Brain microvascular endothelial cell (primary cell): ENCODE results near the gene LRIT1.

Experiments
- DNase-seq: peaks from one replicate; pipeline ENCODE4 v3.0.0-alpha.2; 2020
- H3K27ac ChIP-seq: fragments of 250-450 bp; sonication (Bioruptor Pico); 2 replicates; pipeline ENCODE4 v1.5.1; 2020; ENCODE audit warnings: mild to moderate bottlenecking, moderate library complexity
- H3K27me3 ChIP-seq: fragments of 250-450 bp; sonication (Bioruptor Pico); replicated peaks from 2 replicates; pipeline ENCODE4 v1.5.1; 2020; ENCODE audit warnings: mild to moderate bottlenecking
- H3K36me3 ChIP-seq: fragments of 250-450 bp; sonication (Bioruptor Pico); replicated peaks from 2 replicates; pipeline ENCODE4 v1.5.1; 2020; ENCODE audit warnings: mild to moderate bottlenecking
- H3K4me3 ChIP-seq: 2 replicates; pipeline ENCODE4 v1.5.1; 2011; ENCODE audit warnings: low read depth, mild to moderate bottlenecking, control low read depth, low read length, moderate library complexity
- in situ Hi-C: cut with HindIII; loops from 2 replicates; pipeline ENCODE4 v1.10.0; 2017; ENCODE audit warnings: low sequenced_read_pairs, low pct_ligation_motif_present
- TF ChIP-seq, protein P1 (sequence below): IDR thresholded peaks from 2 replicates; pipeline ENCODE4 v1.5.1; 2011; ENCODE audit warnings: low read depth, mild to moderate bottlenecking, moderate library complexity, low read length, control low read depth, inconsistent platforms; ENCODE audit errors: missing control alignments

LRIT1 gene

DNA sequence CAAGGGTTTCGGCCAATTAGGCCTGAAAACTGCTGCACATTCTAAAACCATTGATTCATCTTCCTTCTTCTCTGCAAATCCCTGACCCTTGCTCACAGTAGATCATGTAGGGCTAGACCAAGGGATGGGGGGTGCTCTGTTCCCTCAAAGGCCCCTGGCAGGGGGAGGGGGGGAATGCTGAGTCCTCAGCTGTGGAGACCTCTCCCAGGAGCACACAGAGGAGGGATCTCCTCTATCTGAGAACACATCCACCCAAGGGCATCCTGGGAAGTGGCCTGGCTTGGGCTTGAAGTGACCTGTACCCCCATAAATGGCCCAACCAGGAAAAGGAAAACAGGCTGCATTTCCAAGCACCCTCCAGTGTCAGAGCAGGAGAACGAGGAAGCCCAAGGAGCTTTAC lies 48.0 kb downstream of the LRIT1 start:
- no peak for DNase-seq
- H3K27ac ChIP-seq, result no peak overlapping the region
- H3K4me3 ChIP-seq, result no peak overlapping the region
- H3K36me3 ChIP-seq, result no peaks in the 10 kb centered on the region
- peaks cover 37% of the 10 kb centered on the region for H3K27me3 ChIP-seq
- TF ChIP-seq, protein P1, sequence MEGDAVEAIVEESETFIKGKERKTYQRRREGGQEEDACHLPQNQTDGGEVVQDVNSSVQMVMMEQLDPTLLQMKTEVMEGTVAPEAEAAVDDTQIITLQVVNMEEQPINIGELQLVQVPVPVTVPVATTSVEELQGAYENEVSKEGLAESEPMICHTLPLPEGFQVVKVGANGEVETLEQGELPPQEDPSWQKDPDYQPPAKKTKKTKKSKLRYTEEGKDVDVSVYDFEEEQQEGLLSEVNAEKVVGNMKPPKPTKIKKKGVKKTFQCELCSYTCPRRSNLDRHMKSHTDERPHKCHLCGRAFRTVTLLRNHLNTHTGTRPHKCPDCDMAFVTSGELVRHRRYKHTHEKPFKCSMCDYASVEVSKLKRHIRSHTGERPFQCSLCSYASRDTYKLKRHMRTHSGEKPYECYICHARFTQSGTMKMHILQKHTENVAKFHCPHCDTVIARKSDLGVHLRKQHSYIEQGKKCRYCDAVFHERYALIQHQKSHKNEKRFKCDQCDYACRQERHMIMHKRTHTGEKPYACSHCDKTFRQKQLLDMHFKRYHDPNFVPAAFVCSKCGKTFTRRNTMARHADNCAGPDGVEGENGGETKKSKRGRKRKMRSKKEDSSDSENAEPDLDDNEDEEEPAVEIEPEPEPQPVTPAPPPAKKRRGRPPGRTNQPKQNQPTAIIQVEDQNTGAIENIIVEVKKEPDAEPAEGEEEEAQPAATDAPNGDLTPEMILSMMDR, result no peak
- in situ Hi-C loops, result no loop called here

DNA sequence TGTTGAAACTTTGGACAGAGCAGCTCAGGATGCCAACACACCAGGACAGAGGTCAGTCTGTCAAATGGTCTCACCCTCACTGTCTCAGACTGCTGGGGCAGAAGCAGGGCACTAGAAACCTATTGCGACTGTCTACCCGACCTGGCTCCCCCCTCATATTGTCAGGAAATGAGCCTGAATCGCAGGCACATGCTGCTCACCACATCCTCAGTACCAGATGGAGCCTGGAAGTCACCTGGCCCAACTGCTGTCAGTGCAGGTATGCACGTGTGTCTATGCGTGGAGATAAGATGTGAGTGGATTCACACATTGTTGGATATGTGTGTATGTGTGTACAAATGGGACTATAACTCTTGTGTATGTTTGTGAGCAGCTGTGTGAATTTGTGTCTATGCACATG lies 50.2 kb downstream of the LRIT1 start:
- H3K27me3 ChIP-seq, result peaks cover 34% of the 10 kb centered on the region
- TF ChIP-seq, protein P1, result no peak
- in situ Hi-C loops, result no loop called here
- H3K4me3 ChIP-seq, result no peak overlapping the region
- H3K36me3 ChIP-seq, result no peaks in the 10 kb centered on the region
- no peak for DNase-seq
- no peak overlapping the region for H3K27ac ChIP-seq

DNA sequence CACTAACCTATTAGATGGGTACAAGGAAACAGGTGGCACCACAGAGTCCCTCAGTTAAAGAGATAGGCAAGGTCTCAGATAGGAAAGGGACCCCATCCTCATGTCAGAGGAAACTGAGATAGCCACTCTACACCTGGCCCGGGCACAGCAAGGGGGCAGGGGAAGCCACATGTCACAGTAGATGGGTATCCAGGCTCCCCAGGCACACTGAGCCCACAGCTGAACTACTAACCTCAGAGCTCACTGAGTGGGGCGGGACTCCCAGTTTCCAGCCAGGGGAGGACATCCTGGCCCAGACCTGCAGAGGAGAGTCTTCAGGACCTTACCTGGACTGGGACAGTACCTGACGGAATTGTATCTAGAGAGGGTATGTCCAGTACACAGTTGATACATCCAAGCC lies 50.7 kb downstream of the LRIT1 start:
- H3K27me3 ChIP-seq, result peaks cover 29% of the 10 kb centered on the region
- in situ Hi-C loops, result no loop called here

DNA sequence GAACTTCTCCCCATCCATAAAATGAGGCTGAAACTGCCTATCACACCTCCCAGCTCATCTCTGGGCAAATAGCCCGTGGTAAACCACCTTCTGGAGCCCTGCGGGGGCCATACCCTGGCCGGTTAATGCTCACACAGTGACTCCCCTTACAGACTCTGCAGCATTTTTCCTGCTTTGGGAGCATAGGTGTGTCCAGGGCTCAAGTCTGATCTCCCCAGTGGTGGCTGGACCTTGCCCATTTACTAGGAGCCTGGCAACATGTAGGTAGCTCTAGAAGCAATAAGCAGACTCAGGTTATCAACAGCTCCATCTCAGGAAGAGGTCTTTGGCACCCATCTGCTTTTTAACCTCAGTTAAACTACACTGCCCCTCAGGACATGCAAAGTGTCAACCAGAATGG lies 52.5 kb downstream of the LRIT1 start:
- H3K27me3 ChIP-seq, result peaks cover 11% of the 10 kb centered on the region
- TF ChIP-seq, protein P1, result no peak
- no peak overlapping the region for H3K4me3 ChIP-seq
- H3K27ac ChIP-seq, result no peak overlapping the region
- H3K36me3 ChIP-seq, result no peaks in the 10 kb centered on the region
- DNase-seq, result no peak
- in situ Hi-C loops, result no loop called here

More for the DNA sequence above, 50.7 kb downstream of the LRIT1 start:
- DNase-seq, result no peak
- Histone ChIP-seq H3K27ac (no peak overlapping the region), H3K36me3 (no peaks in the 10 kb centered on the region), H3K4me3 (no peak overlapping the region)
- TF ChIP-seq, protein P1, result no peak

DNA sequence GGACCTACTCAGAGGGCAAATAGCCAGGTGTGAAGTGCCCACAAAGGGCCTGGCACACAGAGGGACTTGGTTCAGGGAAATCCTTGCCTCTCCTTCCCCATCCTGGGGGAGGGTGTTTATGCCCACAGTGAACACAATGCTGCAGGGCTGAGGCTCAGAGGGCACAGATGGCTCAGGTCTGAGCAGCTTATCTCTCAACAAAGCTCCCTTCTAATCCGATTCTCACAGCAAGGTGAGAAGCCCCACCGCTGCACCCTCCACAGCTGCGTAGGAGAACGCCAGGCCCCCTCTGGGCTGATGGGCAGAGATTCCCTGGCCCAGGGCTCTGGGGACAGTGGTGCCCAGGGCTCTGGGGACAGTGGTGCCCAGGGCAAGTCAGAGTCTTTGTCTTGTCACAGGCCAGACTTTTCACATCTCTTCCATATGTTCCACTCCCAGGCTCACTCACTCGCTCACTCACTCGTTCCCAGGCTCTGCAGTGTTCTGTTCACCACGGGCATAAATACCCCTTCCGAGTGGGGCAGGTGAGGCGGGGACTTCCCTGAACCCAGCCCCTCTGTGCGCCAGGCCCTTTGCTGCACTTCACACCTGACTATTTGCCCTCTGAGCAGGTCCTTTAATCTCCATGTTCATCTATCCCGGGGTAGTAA lies 55.7 kb downstream of the LRIT1 start:
- Histone ChIP-seq H3K27me3 (no peaks in the 10 kb centered on the region), H3K36me3 (no peaks in the 10 kb centered on the region), H3K4me3 (no peak overlapping the region), H3K27ac (no peak overlapping the region)
- no peak for DNase-seq
- in situ Hi-C loops, result no loop called here
- TF ChIP-seq, protein P1, result no peak

DNA sequence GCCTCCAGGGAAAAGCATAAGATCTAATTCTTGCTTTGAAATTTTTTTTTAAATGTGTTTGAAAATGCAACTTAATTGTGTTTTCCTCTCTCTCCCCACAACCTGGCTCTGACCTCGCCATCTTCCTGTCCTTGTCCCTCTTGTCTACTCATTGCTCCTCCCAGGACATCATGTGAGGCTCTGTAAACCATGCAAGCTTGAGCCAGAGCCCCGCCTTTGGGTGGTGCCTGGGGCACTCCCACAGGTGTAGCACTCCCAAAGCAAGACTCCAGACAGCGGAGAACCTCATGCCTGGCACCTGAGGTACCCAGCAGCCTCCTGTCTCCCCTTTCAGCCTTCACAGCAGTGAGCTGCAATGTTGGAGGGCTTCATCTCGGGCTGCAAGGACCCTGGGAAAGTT lies 56.8 kb downstream of the LRIT1 start:
- in situ Hi-C loops, result no loop called here
- no peak for DNase-seq
- Histone ChIP-seq H3K36me3 (no peaks in the 10 kb centered on the region), H3K27me3 (no peaks in the 10 kb centered on the region), H3K27ac (no peak overlapping the region), H3K4me3 (no peak overlapping the region)
- TF ChIP-seq, protein P1, result no peak
